ENCODE measurements around the gene RHOJ. TPM values are rescaled to one million over a fixed set of nuclear protein-coding genes. Genes with fewer than 3 reads are reported as not detected.

RHOJ gene
- total and polyA plus RNA-seq, 2 experiments from 2014 or later, result 2.1 to 3.2 TPM

DNA sequence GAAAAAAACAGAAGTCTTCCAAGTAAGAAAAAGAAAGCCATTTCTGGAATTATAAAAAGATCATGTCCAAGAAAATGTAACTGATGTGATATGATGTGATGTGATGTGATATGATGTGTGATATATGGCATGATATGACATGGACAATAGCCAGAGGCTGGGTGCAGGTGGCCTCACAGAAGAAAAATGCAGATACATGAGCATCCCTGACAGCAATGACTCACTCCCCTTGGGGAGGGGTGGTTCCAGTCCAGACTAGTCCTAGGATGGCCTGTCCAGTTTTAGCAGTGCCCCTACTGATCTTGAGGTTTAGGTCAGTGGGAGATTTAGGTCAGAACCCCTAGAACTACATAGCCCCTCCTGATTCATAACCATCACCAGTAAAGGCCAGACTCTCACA, 3.5 kb upstream of the RHOJ start:
- Histone ChIP-seq H3K4me1 (ENCODE audit: insufficient read depth) (peaks cover 6% of the 10 kb centered on the region), H4K20me1 (ENCODE audit: insufficient read depth, poor library complexity, severe bottlenecking) (no peaks in the 10 kb centered on the region), H3K79me2 (no peaks in the 10 kb centered on the region), H3K9me3 (ENCODE audit: low read depth) (no peaks in the 10 kb centered on the region), H3K27me3 (no peaks in the 10 kb centered on the region), H3K4me3 (no peak overlapping the region), H3K36me3 (replicated peaks; ENCODE audit: insufficient read depth, low read depth) (no peaks in the 10 kb centered on the region), H3K9me2 (replicated peaks; ENCODE audit: insufficient read depth) (no peaks in the 10 kb centered on the region), H3K27ac (no peak overlapping the region), H2AFZ (no peak overlapping the region), H3K4me2 (no peak overlapping the region)
- DNase-seq (ENCODE audit: low spot score), result no peak
- no peak for TF ChIP-seq EZH2phosphoT487 (IDR thresholded peaks at IDR 0.05; ENCODE audit: low read depth, severe bottlenecking, unreplicated experiment)
- no peak for TF ChIP-seq EZH2 (IDR thresholded peaks at IDR 0.05; ENCODE audit: borderline replicate concordance)
- no peak for TF ChIP-seq CTCF (IDR thresholded peaks at IDR 0.05; ENCODE audit: poor library complexity)

DNA sequence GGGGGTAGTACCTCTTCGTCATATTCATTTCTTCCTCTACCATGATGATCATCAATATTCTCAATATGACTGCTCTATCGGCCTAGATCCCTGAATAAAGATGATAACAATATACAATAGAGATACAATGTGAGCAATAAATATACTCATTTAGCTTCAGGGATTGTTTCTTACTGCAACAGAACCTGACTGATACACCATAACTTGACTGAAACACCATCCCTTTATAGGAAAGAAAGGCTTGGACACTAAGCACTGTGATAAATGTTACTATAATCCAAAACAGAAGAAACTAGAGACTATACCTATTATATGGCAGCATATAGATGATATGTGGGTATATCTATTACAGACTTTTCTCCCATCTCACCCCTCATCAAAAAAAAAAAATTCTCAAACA, 1.2 kb upstream of the RHOJ start:
- WGBS (ENCODE audit: low lambda C conversion rate, missing lambda C conversion rate), result 65% methylated on average over 2 of the region's 2 CpGs
- TF ChIP-seq CTCF (IDR thresholded peaks at IDR 0.05; ENCODE audit: poor library complexity) (no peak), EZH2phosphoT487 (IDR thresholded peaks at IDR 0.05; ENCODE audit: low read depth, severe bottlenecking, unreplicated experiment) (no peak), EZH2 (IDR thresholded peaks at IDR 0.05; ENCODE audit: borderline replicate concordance) (no peak)
- H3K9me2 ChIP-seq (replicated peaks; ENCODE audit: insufficient read depth), result no peaks in the 10 kb centered on the region
- peak overlapping the region; percentile 70 for H3K4me2 ChIP-seq
- DNase-seq (ENCODE audit: low spot score), result no peak
- H3K4me1 ChIP-seq (ENCODE audit: insufficient read depth), result peaks cover 6% of the 10 kb centered on the region
- no peaks in the 10 kb centered on the region for H3K79me2 ChIP-seq
- no peaks in the 10 kb centered on the region for H4K20me1 ChIP-seq (ENCODE audit: insufficient read depth, poor library complexity, severe bottlenecking)
- H3K4me3 ChIP-seq, result no peak overlapping the region
- H3K9me3 ChIP-seq (ENCODE audit: low read depth), result no peaks in the 10 kb centered on the region
- H3K36me3 ChIP-seq (replicated peaks; ENCODE audit: insufficient read depth, low read depth), result no peaks in the 10 kb centered on the region
- H3K27ac ChIP-seq, result peak overlapping the region; percentile 91
- H2AFZ ChIP-seq, result no peak overlapping the region
- no peaks in the 10 kb centered on the region for H3K27me3 ChIP-seq

DNA sequence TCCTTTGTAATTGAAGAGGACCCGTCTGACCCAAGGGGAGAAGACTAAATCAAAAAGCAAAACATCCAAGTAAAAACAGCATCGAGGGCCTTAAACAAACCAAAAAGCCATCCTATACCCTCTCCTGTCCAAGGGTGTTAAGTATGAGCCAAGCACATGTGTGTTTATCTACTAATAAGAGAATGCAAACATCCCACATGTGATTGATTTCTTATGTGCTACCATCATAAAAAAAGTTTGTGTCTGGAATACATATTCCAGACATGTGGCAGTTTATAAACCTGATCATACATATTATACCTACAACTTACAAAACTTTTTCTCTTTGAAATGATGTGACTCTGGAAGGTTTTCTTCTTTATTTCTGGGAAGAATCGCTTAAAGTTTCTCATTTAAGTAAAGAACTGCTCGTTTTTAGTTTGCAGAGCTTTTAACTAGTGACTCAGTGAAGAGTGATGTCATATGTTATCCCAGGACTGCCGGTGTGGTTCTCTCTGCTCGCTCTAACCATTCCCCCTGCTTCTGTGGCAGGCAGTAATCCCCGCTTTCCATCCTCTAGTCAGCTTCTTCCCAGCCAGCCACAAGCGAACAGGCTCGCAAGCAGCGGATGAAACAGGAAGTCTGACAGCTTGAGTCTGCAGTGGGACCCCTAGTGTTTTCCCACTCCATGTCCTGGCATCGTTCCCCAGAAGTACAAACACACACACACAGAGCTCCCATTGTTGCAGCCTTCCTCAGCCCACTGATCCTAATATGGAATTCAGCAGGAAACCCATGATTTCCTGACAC, 431 bp upstream of the RHOJ start:
- Histone ChIP-seq H2AFZ (peak overlapping the region; percentile 69), H3K4me3 (peak overlapping the region; percentile 1), H3K9me2 (replicated peaks; ENCODE audit: insufficient read depth) (no peaks in the 10 kb centered on the region), H3K36me3 (replicated peaks; ENCODE audit: insufficient read depth, low read depth) (no peaks in the 10 kb centered on the region), H3K4me1 (ENCODE audit: insufficient read depth) (peaks cover 6% of the 10 kb centered on the region), H3K27me3 (no peaks in the 10 kb centered on the region), H3K4me2 (peak overlapping the region; percentile 70), H3K27ac (peak overlapping the region; percentile 91), H3K9me3 (ENCODE audit: low read depth) (no peaks in the 10 kb centered on the region), H3K79me2 (no peaks in the 10 kb centered on the region), H4K20me1 (ENCODE audit: insufficient read depth, poor library complexity, severe bottlenecking) (no peaks in the 10 kb centered on the region)
- peak; percentile 90 for DNase-seq (ENCODE audit: low spot score)
- WGBS (ENCODE audit: low lambda C conversion rate, missing lambda C conversion rate), result 12% methylated on average over 11 of the region's 11 CpGs
- TF ChIP-seq CTCF (IDR thresholded peaks at IDR 0.05; ENCODE audit: poor library complexity) (peak; percentile 26), EZH2phosphoT487 (IDR thresholded peaks at IDR 0.05; ENCODE audit: low read depth, severe bottlenecking, unreplicated experiment) (no peak)

Data from hepatocyte (in vitro differentiated cells).